Measurements from ENCODE around the gene DNMT3A.

DNA sequence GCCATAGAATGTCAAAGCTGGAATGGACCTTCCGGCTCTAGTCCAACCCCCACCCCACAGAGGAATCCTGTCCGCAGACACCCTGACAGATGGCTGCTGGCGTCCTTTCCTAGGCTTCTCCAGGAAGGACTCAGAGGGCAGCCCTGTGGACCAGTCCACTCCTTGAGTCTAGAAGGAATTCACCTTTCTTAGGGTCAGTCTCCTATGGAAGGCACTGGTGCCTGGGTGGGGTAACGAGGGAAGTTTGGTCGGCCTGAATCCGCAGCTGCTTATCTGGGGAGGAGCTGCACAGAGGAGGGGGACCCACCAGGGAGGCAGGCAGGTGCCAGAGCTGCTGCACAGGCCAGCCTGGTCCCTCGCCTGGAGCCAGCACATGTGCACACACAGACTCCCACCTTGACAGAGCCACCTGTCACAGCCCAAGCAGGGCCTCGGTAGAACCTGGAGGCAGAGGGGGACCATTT lies 2.5 kb downstream of the DNMT3A start:
- TF ChIP-seq, protein P1, sequence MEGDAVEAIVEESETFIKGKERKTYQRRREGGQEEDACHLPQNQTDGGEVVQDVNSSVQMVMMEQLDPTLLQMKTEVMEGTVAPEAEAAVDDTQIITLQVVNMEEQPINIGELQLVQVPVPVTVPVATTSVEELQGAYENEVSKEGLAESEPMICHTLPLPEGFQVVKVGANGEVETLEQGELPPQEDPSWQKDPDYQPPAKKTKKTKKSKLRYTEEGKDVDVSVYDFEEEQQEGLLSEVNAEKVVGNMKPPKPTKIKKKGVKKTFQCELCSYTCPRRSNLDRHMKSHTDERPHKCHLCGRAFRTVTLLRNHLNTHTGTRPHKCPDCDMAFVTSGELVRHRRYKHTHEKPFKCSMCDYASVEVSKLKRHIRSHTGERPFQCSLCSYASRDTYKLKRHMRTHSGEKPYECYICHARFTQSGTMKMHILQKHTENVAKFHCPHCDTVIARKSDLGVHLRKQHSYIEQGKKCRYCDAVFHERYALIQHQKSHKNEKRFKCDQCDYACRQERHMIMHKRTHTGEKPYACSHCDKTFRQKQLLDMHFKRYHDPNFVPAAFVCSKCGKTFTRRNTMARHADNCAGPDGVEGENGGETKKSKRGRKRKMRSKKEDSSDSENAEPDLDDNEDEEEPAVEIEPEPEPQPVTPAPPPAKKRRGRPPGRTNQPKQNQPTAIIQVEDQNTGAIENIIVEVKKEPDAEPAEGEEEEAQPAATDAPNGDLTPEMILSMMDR (conservative IDR thresholded peaks at IDR 0.05; ENCODE audit: low read length): no peak
- no peak for TF ChIP-seq EZH2phosphoT487 (IDR thresholded peaks at IDR 0.05; ENCODE audit: borderline replicate concordance)

Data from Loucy (cell line).